Skeletal muscle cell (primary cell): Measurements from ENCODE around the gene EPO.
"Not testable (repeated sequence)": the region's sequence is repeated elsewhere in the genome, so short reads cannot be mapped to it uniquely, and the experiment has no call there.

Experiments
- DNase-seq: peaks from one replicate; pipeline ENCODE4 v3.0.0-alpha.2; 2010; ENCODE audit warnings: low read depth
- H3K4me3 ChIP-seq: 2 replicates; pipeline ENCODE4 v1.5.1; 2011; ENCODE audit warnings: low read depth, mild to moderate bottlenecking, control low read depth, low read length, moderate library complexity

EPO gene

DNA sequence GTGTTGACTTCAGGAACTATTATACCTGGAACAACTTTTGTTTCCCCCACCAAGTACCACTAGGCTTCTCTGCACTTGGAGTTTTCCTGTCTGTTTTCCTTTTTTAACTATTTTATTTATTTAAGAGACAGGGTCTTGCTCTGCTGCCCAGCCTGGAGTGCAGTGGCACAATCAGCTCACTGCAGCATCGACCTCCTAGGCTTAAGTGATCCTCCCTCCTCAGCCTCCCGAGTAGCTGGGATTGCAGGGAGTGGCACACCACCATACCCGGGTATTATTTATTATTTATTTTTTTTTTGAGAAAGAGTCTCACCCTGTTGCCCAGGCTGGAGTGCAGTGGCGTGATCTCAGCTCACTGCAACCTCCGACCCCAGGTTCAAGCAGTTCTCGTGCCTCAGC is 24.1 kb upstream of the EPO start:
- no peak for DNase-seq
- no peak overlapping the region for H3K4me3 ChIP-seq

DNA sequence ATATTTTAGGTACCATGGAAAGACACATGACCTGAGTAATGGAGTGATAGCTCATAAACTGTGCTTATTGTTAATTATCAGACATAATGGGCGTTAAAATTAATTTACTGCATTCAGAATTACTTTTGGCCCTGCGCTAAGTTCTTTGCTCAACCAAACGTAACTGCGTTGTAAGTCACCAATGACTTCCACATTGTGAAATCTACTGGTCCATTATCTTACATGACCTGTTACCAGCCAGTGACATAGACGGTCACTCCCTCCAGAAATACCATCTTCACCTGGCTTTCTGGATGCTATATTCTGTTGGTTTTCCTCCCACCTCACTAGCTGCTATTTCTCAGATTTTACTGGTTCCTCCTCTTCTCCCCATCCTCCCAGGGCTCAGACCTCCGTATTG is 21.2 kb upstream of the EPO start:
- H3K4me3 ChIP-seq, result no peak overlapping the region
- DNase-seq, result no peak

DNA sequence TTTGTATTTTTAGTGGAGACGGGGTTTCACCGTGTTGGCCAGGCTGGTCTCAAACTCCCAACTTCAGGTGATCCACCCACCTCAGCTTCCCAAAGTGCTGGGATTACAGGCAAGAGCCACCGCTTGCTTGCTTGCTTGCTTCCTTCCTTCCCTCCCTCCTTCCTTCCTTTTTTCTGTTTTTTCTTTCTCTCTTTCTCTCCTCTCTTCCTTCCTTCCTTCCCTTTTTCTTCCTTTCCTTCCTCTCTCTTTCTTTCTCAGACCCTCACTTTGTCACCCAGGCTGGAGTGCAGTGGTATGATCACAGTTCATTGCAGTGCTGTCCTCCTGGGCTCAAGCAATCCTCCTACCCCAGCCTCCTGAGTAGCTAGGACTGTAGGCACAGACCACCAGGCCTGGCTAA is 19.2 kb upstream of the EPO start:
- not testable (repeated sequence) for H3K4me3 ChIP-seq, DNase-seq

DNA sequence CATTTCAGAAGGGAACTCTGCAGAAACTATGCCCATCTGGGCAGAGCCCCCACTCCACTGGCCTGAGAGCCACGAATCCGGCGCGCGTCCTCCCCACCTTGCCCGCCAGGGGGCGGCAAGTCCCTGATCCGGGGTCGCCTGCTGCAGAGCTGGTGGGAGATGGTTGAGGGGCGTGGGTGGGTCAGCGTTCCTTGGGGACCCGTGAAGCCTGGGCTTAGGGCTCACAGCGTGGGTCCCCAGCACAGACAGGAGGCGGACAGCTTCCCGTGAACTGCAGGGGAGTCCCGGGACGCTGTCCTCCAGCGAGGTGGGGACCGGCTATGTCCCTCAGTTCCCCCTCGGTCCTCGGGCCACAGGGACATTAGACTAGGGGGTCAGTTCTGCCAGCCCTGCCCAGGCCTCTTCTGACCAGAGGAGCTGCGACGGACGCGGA is 14.9 kb upstream of the EPO start:
- H3K4me3 ChIP-seq, result peak overlapping the region; percentile 84
- no peak for DNase-seq

DNA sequence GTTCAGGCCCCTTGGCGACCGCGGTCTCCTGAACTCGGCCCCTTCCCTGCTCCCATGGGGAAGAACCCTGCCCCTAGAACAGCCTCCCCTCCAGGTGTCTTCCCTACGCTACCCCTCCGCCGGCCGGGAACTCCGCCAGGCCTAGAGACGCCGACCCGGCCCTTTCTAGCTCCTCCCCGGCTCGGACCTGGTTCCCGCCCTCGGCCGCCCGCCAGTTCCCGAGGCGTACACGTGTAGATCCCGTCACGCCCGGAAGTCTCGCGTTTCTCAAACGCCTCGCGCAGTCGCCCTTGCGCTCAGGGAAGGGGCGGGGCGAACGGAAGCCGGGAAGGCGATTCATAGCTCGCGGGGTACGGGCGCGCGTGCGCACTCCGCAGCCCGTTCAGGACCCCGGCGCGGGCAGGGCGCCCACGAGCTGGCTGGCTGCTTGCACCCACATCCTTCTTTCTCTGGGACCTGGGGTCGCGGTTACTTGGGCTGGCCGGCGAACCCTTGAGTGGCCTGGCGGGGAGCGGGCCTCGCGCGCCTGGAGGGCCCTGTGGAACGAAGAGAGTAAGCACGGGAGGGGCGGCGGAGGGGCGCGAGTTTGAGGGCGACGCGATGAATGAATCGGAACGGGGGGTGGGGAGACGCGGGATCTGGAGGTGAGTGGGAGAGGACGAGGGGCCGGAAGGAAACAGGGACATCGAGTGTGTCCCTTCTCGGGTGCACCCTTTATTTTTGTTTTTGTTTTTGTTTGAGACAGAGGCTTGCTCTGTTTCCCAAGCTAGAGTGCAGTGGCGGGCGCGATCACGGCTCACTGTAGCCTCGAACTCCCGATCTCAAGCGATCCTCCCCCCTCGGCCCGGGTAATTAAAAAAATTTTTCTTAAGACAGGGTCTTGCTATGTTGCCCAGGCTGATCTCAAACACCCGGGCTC is 14.3 kb upstream of the EPO start, which contains the start of gene POP7:
TSS of gene POP7 (plus strand) at position 369 of the 919 bp plus-strand sequence. CDS start 710 bp downstream, outside the sequence.
- H3K4me3 ChIP-seq, result peak within 1 kb of the TSS; percentile 84
- DNase-seq, result peak; percentile 94

DNA sequence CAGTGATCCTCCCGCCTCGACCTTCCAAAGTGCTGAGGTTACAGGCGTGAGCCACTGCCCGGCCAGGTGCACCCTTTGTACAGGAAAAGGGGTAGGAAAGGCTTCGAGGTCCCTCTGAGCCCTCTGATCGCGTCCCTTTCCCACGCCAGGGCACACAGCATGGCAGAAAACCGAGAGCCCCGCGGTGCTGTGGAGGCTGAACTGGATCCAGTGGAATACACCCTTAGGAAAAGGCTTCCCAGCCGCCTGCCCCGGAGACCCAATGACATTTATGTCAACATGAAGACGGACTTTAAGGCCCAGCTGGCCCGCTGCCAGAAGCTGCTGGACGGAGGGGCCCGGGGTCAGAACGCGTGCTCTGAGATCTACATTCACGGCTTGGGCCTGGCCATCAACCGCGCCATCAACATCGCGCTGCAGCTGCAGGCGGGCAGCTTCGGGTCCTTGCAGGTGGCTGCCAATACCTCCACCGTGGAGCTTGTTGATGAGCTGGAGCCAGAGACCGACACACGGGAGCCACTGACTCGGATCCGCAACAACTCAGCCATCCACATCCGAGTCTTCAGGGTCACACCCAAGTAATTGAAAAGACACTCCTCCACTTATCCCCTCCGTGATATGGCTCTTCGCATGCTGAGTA is 13.5 kb upstream of the EPO start:
- DNase-seq, result no peak
- peak overlapping the region; percentile 84 for H3K4me3 ChIP-seq

DNA sequence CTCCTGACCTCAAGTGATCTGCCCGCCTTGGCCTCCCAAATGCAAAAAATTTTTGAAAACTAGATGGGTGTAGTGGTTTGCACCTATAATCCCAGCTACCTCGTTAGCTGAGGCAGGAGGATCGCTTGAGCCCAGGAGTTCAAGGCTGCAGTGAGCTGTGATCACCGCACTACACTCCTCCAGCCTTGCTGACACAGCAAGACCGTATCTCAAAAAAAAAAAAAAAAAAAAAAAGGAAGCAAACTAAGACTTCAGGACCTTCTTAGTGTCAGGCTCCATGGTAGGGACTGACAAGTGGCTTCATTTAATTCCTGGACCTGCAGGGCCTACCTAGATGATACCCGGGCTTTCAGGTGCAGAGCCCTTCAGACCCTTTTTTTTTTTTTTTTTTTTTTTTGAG is 11.9 kb upstream of the EPO start:
- H3K4me3 ChIP-seq, result no peak overlapping the region
- no peak for DNase-seq

DNA sequence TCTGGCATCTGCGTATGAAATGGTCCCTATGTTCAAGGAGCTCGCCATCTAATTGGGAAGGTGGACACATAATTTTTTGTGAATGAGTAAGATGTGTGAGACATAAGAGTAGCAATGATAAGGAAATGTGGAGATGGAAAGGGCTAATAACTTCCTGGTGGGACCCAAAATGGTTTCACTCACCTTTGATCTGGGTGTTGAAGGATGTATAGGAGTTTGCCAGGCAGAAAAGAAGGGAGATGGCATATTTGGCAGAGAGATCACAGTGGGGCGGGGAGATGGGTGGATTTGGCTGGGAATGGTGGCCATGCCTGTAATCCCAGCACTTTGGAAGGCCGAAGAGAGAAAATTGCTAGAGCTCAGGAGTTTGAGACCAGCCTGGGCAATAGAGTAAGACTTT is 9.8 kb upstream of the EPO start:
- H3K4me3 ChIP-seq, result no peak overlapping the region
- DNase-seq, result no peak

DNA sequence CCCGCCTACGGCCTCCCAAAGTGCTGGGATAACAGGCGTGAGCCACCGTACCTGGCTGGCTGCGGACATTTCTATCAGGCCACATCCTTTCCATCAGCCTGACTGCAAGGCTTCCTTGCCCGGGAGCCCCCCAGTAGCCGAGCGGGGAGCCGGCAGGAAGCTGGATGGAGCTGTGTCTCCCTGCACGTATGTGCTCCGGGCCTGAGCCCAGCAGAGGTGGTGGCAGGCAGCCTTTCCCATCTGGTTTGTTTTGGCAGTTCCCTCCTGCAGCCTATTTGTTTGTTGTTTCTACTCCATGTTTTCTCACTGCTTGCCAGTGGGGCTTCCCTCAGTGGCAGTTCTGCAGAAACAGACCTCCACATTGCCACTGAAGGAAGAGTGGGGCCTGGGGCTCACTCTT is 8.9 kb upstream of the EPO start:
- H3K4me3 ChIP-seq, result no peak overlapping the region
- DNase-seq, result no peak

DNA sequence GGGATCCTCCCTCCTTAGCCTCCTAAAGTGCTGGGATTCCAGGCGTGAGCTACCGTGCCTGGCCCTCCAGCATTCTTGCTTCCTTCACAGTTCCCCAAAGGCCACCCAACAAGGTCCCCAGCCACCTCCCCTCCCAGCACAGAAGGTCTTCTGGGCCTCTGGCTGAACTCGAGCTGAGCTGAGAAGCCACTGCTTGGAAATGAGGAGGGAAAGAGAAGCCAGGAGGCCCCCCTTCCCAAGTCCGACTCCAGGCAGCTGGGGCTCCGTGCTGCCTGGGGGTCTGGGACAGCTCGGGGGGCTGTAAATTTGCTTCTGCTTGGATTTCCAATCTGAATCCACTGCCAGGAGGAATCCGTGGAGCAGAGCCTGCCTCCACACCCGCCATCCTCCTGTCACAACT is 5.5 kb upstream of the EPO start:
- no peak for DNase-seq
- H3K4me3 ChIP-seq, result no peak overlapping the region

DNA sequence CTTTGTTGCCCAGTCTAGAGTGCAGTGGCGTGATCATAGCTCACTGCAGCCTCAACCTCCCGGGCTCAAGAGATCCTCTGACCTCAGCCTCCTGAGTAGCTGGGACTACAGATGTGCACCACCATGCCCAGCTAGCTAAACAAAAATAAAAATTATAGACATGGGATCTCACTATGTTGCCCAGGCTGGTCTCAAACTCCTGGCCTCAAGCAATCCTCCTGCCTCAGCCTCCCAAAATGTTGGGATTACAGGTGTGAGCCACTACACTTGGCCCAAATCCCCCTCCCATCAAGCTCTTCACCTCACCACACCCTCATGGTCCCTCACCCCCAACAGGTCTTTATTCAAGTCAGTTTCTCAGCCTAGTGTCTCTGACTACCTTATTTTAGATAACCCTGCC is 3.2 kb upstream of the EPO start:
- H3K4me3 ChIP-seq, DNase-seq: not testable (repeated sequence)

DNA sequence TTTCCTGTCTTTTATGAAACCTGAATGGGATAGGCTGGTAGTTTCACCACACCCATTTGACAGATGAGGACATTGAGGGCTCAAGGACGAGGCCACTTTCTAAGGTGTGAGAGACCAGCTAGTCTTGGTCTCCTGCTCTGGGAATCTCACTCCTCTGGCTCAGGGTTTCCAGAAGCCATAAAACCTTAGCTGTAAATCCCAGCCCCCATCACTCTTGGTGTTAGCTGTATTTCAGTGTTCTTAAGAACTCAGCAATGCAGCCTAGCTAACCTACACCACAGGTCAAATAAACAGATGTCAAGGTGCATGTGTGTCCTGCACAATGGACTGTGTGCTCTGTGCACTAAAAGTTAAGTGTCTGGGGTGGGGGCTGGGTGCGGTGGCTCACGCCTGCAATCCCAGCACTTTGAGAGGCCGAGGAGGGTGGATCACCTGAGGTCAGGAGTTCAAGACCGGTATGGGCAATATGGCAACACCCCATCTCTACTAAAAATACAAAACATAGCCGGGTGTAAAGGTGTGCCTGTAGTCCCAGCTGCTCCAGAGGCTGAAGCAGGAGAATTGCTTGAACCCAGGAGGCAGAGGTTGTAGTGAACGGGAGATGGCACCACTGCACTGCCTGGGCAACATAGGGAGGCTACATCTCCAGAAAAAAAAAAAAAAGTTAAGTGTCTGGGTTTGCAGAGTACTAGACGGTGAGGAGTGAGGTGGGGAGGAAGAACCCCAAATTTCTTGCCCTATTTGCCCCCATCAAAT is 567 bp upstream of the EPO start:
- DNase-seq, result no peak
- no peak overlapping the region for H3K4me3 ChIP-seq

DNA sequence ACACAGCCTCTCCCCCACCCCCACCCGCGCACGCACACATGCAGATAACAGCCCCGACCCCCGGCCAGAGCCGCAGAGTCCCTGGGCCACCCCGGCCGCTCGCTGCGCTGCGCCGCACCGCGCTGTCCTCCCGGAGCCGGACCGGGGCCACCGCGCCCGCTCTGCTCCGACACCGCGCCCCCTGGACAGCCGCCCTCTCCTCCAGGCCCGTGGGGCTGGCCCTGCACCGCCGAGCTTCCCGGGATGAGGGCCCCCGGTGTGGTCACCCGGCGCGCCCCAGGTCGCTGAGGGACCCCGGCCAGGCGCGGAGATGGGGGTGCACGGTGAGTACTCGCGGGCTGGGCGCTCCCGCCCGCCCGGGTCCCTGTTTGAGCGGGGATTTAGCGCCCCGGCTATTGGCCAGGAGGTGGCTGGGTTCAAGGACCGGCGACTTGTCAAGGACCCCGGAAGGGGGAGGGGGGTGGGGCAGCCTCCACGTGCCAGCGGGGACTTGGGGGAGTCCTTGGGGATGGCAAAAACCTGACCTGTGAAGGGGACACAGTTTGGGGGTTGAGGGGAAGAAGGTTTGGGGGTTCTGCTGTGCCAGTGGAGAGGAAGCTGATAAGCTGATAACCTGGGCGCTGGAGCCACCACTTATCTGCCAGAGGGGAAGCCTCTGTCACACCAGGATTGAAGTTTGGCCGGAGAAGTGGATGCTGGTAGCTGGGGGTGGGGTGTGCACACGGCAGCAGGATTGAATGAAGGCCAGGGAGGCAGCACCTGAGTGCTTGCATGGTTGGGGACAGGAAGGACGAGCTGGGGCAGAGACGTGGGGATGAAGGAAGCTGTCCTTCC is 620 bp downstream of the EPO start:
- H3K4me3 ChIP-seq, result peak overlapping the region; percentile 17
- no peak for DNase-seq

DNA sequence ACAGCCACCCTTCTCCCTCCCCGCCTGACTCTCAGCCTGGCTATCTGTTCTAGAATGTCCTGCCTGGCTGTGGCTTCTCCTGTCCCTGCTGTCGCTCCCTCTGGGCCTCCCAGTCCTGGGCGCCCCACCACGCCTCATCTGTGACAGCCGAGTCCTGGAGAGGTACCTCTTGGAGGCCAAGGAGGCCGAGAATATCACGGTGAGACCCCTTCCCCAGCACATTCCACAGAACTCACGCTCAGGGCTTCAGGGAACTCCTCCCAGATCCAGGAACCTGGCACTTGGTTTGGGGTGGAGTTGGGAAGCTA is 1.2 kb downstream of the EPO start:
- no peak for DNase-seq
- H3K4me3 ChIP-seq, result no peak overlapping the region

DNA sequence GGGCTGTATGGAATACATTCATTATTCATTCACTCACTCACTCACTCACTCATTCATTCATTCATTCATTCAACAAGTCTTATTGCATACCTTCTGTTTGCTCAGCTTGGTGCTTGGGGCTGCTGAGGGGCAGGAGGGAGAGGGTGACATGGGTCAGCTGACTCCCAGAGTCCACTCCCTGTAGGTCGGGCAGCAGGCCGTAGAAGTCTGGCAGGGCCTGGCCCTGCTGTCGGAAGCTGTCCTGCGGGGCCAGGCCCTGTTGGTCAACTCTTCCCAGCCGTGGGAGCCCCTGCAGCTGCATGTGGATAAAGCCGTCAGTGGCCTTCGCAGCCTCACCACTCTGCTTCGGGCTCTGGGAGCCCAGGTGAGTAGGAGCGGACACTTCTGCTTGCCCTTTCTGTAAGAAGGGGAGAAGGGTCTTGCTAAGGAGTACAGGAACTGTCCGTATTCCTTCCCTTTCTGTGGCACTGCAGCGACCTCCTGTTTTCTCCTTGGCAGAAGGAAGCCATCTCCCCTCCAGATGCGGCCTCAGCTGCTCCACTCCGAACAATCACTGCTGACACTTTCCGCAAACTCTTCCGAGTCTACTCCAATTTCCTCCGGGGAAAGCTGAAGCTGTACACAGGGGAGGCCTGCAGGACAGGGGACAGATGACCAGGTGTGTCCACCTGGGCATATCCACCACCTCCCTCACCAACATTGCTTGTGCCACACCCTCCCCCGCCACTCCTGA is 2.4 kb downstream of the EPO start:
- DNase-seq, result no peak
- H3K4me3 ChIP-seq, result no peak overlapping the region

DNA sequence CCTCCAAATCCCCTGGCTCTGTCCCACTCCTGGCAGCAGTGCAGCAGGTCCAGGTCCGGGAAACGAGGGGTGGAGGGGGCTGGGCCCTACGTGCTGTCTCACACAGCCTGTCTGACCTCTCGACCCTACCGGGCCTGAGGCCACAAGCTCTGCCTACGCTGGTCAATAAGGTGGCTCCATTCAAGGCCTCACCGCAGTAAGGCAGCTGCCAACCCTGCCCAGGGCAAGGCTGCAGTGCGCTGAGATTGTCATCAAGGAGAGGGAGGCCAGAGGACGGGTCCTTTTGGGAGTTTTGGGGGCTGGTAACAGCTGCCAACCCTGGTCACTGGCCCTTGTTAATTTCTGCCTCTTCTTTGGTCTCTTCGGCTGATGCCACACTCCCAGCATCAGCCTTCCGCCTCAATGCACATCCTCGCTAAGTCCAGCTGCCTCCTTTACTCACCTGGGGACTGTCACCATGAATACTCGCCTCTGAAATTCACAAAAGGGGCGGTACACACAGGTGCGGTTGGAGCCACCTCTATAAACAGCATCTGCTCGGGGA is 3.5 kb downstream of the EPO start:
- no peak for DNase-seq
- no peak overlapping the region for H3K4me3 ChIP-seq

DNA sequence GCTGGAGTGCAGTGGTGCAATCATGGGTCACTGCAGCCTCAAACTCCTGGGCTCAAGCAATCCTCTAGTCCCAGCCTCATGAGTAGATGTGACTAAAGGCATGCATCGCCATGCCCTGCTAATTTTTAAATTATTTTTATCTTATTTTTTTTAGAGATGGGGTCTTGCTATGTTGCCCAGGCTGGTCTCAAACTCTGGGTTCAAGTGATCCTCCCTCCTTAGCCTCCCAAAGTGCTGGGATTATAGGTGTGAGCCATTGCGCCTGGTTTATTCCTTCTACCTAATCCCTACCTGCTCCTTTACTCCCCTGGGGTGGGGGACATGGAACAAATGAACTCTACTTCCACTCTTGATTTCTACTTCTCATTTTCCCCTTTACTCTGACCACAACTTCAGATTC is 4.1 kb downstream of the EPO start:
- not testable (repeated sequence) for H3K4me3 ChIP-seq

DNA sequence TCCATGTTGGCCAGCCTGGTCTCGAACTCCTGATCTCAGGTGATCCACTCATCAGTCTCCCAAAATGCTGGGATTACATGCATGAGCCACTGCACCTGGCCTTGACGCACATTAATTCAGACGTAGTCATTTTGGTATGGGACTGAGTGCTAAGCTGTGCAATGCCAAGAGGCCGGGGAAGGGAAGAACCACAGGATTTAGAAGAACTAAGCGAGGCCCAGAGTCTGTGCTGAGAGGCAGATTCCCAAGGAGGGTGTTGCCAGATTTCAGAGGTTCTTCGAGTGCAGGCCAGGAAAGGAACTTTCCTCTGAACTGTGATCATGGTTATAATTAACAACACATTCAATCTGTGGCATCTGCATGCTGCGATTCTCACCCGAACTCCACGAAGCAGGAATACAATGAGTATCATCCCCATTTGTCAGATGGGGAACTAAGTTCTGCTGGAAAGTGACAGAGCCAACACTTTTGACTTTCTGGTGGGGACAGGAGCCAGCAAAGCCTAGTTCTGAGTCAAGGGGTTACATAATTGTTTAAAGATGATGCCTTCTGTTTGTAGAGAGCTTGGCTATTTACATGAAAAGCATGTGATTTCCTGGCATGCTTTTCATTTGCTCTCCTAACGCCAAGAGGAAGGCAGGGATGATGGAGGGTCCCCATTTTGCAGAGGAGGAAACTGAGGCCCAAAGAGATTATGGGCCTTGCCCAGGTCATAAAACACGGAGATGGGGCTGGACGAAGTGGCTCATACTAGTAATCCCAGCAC is 6.9 kb downstream of the EPO start:
- DNase-seq, result peak; percentile 68

More for the DNA sequence above, 4.1 kb downstream of the EPO start:
- not testable (repeated sequence) for DNase-seq

More for the DNA sequence above, 6.9 kb downstream of the EPO start:
- no peak overlapping the region for H3K4me3 ChIP-seq
